Jurkat, Clone E6-1 (cell line): ENCODE results near the gene ACOXL.
"Not testable (repeated sequence)": the region's sequence is repeated elsewhere in the genome, so short reads cannot be mapped to it uniquely, and the experiment has no call there.

Experiments
- DNase-seq: peaks from one replicate; pipeline ENCODE4 v3.0.0-alpha.2; 2011; ENCODE audit warnings: low read depth, low spot score
- H3K4me3 ChIP-seq: 2 replicates; pipeline ENCODE4 v1.5.1; 2011; ENCODE audit warnings: mild to moderate bottlenecking, low read length, control low read depth, moderate library complexity

The ACOXL gene

GRCh38 chr2:110843959-110844510 is 111.7 kb downstream of the ACOXL start:
- no peak overlapping the region for H3K4me3 ChIP-seq
- DNase-seq = no peak

- H3K4me3 ChIP-seq = no peak overlapping the region
- DNase-seq = no peak
Measured at GRCh38 chr2:110847651-110848050, 115.3 kb downstream of the ACOXL start.

- no peak overlapping the region for H3K4me3 ChIP-seq
- no peak for DNase-seq
Measured at GRCh38 chr2:110848071-110848470, 115.7 kb downstream of the ACOXL start.

- H3K4me3 ChIP-seq = no peak overlapping the region
- DNase-seq = no peak
Measured at GRCh38 chr2:110848519-110849030, 116.2 kb downstream of the ACOXL start.

GRCh38 chr2:110851531-110851930 is 119.2 kb downstream of the ACOXL start:
- H3K4me3 ChIP-seq = no peak overlapping the region
- DNase-seq = no peak

- no peak for DNase-seq
- no peak overlapping the region for H3K4me3 ChIP-seq
Measured at GRCh38 chr2:110852051-110852450, 119.7 kb downstream of the ACOXL start.

GRCh38 chr2:110852541-110853263 is 120.3 kb downstream of the ACOXL start:
- peak; percentile 78 for DNase-seq
- H3K4me3 ChIP-seq = no peak overlapping the region

- no peak overlapping the region for H3K4me3 ChIP-seq
- peak; percentile 84 for DNase-seq
Measured at GRCh38 chr2:110853516-110853915, 121.1 kb downstream of the ACOXL start.

GRCh38 chr2:110853948-110854347 is 121.6 kb downstream of the ACOXL start:
- DNase-seq = no peak
- H3K4me3 ChIP-seq = no peak overlapping the region

- H3K4me3 ChIP-seq = no peak overlapping the region
- no peak for DNase-seq
Measured at GRCh38 chr2:110854355-110855081, 122.1 kb downstream of the ACOXL start.

- H3K4me3 ChIP-seq, DNase-seq: not testable (repeated sequence)
Measured at GRCh38 chr2:110855841-110856240, 123.5 kb downstream of the ACOXL start.

GRCh38 chr2:110858135-110858725 is 125.9 kb downstream of the ACOXL start:
- peak; percentile 95 for DNase-seq

GRCh38 chr2:110858993-110859701 is 126.8 kb downstream of the ACOXL start:
- H3K4me3 ChIP-seq = peak overlapping the region; percentile 30

More at GRCh38 chr2:110858135-110858725, 125.9 kb downstream of the ACOXL start:
- peak overlapping the region; percentile 30 for H3K4me3 ChIP-seq

GRCh38 chr2:110860630-110861029 is 128.3 kb downstream of the ACOXL start:
- H3K4me3 ChIP-seq = no peak overlapping the region
- DNase-seq = peak; percentile 67

More at GRCh38 chr2:110858993-110859701, 126.8 kb downstream of the ACOXL start:
- no peak for DNase-seq

- DNase-seq = no peak
Measured at GRCh38 chr2:110861616-110862260, 129.4 kb downstream of the ACOXL start.

GRCh38 chr2:110863726-110864125 is 131.4 kb downstream of the ACOXL start:
- no peak for DNase-seq
- no peak overlapping the region for H3K4me3 ChIP-seq

More at GRCh38 chr2:110861616-110862260, 129.4 kb downstream of the ACOXL start:
- H3K4me3 ChIP-seq = no peak overlapping the region

GRCh38 chr2:110864176-110864575 is 131.8 kb downstream of the ACOXL start:
- no peak for DNase-seq
- no peak overlapping the region for H3K4me3 ChIP-seq

- DNase-seq = no peak
- no peak overlapping the region for H3K4me3 ChIP-seq
Measured at GRCh38 chr2:110864731-110865130, 132.4 kb downstream of the ACOXL start.
